ENCODE measurements around the gene PM20D1.
"Not testable (repeated sequence)": the region's sequence is repeated elsewhere in the genome, so short reads cannot be mapped to it uniquely, and the experiment has no call there.

DNA sequence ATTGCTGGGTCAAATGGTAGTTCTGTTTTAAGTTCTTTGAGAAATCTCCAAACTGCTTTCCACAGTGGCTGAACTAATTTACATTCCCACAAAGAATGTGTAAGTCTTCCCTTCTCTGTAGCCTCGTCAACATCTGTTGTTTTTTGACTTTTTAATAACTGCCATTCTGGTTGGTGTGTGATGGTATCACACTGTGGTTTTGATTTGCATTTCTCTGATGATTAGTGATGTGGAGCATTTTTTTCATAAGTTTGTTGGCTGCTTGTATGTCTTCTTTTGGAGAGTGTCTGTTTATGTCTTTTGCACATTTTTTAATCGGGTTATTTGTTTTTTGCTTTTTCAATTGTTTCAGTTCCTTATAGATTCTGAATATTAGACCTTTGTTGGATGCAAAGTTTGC, 26.7 kb downstream of the PM20D1 start:
- TF ChIP-seq POLR2A (IDR thresholded peaks at IDR 0.05; ENCODE audit: low read length); GATA1 (IDR thresholded peaks at IDR 0.05; ENCODE audit: low read depth, low read length): not testable (repeated sequence)

All from erythroblast (primary cell).